Measurements from ENCODE around the gene LIG3. TPM values are rescaled to one million over a fixed set of nuclear protein-coding genes. Genes with fewer than 3 reads are reported as not detected.
"Not testable (repeated sequence)": the region's sequence is repeated elsewhere in the genome, so short reads cannot be mapped to it uniquely, and the experiment has no call there.

Gene LIG3
- total RNA-seq: 29.5 TPM

DNA sequence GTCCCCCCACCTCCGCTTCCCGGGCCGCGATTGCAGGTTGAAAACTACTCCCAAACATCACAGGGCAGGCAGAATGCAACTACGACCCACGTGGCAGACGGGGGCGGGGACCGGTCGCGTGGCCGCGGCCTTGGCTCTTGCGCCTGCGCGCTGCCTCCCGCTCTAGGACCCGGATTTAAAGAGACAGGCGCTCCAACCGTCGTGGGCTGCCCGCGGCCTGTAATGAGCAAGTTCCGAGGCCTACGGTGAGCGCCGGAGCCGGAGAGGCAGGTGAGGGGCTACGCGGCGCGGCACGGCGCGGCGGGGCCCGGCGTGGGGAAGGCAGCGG, at the start of gene LIG3:
Gene LIG3 (plus strand): TSS at position 160 of the 328 bp plus-strand sequence. CDS start 2,494 bp downstream, outside the sequence.
- Histone ChIP-seq H3K4me1 (ENCODE audit: insufficient read depth, low read length) (peaks cover 17% of the 10 kb centered on the region), H3K27me3 (ENCODE audit: insufficient read depth, low read length) (no peaks in the 10 kb centered on the region), H3K4me3 (ENCODE audit: low read length) (peak within 1 kb of the TSS; percentile 86), H3K9me3 (ENCODE audit: low read depth, low read length) (no peaks in the 10 kb centered on the region)

DNA sequence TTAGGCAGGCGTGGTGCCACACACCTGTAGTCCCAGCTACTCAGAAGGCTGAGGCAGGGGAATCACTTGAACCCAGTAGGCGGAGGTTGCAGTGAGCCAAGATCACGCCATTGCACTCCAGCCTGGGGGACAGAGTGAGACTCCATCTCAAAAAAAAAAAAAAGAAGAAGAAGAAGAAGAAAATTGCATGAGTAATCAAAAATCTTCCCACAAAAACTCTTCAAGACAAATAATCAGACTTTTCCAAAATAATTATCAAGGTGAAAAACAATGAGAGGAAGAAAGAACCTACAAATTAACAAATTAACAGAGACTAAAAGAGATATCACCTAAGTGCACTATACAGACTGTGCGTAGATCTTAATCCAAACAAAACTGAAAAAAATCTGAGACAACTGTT, 29.5 kb upstream of the LIG3 start:
- H3K4me3 ChIP-seq (ENCODE audit: low read length); H3K9me3 ChIP-seq (ENCODE audit: low read depth, low read length); H3K4me1 ChIP-seq (ENCODE audit: insufficient read depth, low read length); H3K27me3 ChIP-seq (ENCODE audit: insufficient read depth, low read length): not testable (repeated sequence)

DNA sequence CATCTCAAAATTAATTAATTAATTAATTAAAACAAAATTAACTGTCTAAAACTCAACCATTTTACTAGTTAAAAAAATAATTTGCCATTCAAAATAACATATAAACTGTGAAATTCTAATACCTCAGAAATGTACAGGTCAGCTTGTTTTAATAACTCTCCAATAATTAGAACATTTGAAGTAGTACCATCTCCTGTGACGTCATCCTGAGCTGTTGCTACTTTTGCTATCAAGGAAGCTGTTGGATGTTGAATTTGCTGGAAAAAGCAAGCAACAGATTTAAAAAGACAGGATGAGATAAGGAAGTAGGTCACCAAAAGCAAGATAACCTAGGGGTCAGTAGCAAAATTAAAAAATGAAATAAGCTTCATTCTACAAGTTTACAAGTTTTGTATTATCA, 21.9 kb upstream of the LIG3 start:
- H3K27me3 ChIP-seq (ENCODE audit: insufficient read depth, low read length): no peaks in the 10 kb centered on the region
- no peak overlapping the region for H3K4me3 ChIP-seq (ENCODE audit: low read length)
- peaks cover 10% of the 10 kb centered on the region for H3K4me1 ChIP-seq (ENCODE audit: insufficient read depth, low read length)
- H3K9me3 ChIP-seq (ENCODE audit: low read depth, low read length): no peaks in the 10 kb centered on the region

DNA sequence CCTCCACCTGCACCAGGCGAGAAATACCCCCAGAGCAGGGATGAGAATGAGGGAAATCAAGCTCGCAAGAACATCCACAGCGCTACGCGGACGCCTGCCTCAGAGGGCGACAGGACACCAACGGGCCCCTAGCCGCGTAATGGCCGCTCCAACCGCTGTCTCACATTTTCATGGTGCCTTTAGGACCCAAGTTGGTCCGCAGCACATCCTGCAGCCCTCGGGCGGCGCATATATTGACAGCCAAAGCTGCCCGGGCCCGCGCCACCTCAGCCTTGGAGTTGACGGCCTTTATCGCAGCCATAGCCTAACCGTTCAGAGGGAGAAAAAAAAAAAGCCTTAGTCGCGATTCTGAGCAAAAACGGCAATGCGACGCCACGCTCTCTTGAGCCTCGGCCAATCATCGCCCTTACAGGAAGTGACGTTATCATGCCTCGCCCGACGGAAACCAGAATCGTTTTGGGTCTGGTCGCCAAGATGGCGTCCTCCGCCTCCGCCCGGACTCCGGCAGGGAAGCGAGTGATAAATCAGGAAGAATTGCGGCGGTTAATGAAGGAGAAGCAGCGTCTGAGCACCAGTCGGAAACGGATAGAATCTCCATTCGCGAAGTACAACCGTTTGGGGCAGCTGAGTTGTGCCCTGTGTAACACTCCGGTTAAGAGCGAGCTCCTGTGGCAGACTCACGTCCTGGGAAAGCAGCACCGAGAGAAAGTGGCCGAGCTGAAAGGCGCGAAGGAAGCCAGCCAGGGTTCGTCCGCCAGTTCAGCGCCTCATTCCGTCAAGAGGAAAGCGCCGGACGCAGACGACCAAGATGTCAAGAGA, 19.0 kb upstream of the LIG3 start, which contains the start of the genes CCT6B and ZNF830:
Gene CCT6B (minus strand): TSS at position 368 of the 819 bp plus-strand sequence. CDS start 67 bp downstream, at position 301.
Gene ZNF830 (plus strand): TSS at position 448 of the 819 bp plus-strand sequence. CDS start 27 bp downstream, at position 475.
- Histone ChIP-seq H3K4me1 (ENCODE audit: insufficient read depth, low read length) (peaks cover 10% of the 10 kb centered on the region), H3K27me3 (ENCODE audit: insufficient read depth, low read length) (no peaks in the 10 kb centered on the region), H3K9me3 (ENCODE audit: low read depth, low read length) (no peaks in the 10 kb centered on the region), H3K4me3 (ENCODE audit: low read length) (peak within 1 kb of the TSS; percentile 69)

DNA sequence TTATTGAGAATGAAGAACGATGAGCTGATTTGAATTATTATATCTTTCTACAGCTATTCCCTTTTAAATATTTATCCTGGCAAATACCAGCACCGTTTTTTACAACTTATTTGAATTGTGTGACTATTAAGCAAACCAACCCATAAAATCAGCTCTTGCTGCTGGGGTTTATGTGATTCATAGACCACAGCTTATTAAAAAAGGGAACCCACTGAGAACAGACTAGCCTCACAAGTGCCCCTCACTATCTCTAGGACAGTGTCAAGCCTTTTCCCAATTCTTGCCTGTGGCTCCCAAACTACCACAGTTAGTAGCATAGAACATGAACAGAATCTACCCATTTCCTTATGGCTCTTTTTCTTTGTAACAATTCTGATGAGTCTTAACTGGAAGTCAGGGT, 6.1 kb upstream of the LIG3 start:
- H3K4me3 ChIP-seq (ENCODE audit: low read length): no peak overlapping the region
- no peaks in the 10 kb centered on the region for H3K27me3 ChIP-seq (ENCODE audit: insufficient read depth, low read length)
- H3K4me1 ChIP-seq (ENCODE audit: insufficient read depth, low read length): no peaks in the 10 kb centered on the region
- H3K9me3 ChIP-seq (ENCODE audit: low read depth, low read length): no peaks in the 10 kb centered on the region

DNA sequence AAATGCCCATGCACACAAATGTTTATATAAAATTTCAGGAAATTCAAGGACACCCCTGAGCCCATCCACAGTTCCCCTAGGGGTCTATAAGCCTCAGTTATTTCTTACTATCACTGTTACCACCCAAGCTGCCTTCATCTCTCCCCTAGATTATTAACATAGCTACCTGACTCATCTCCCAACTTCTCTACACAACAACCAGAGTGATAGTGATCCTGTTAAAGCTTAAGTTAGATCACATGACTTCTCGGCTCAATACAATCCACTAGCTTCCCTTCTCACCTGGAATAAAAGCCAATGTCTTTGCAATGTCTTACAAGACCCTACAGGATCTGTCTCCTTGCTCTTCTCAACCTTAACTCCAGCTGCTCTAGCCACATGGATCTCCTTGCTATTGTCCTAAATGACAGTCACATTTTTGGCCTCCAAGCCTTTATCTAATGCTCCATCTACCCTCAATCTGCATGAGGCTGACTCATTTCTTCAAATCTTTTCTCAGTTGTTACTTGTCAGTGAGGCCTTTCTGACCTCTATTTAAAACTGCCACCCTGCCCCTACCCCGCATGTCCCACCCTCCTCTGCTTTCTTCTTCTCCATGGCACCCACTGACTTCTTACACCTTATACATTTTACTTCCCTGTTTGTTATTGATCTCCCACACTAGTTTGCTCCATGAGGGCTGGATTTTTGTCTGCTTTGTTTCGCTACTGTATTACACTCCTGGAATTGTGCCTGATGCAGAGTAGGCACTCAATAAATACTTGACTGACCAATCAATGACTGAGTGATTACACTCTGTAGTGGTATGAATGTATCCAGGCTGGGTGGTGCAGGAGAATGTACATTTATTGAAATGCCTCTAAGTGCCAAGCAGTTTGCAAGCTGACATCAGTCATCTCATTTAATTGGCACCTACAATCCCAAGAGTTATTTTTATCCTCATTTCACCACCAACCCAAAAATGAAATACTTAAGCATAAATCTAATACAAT, 5.2 kb upstream of the LIG3 start:
- no peaks in the 10 kb centered on the region for H3K9me3 ChIP-seq (ENCODE audit: low read depth, low read length)
- no peak overlapping the region for H3K4me3 ChIP-seq (ENCODE audit: low read length)
- H3K27me3 ChIP-seq (ENCODE audit: insufficient read depth, low read length): no peaks in the 10 kb centered on the region
- peaks cover 6% of the 10 kb centered on the region for H3K4me1 ChIP-seq (ENCODE audit: insufficient read depth, low read length)

DNA sequence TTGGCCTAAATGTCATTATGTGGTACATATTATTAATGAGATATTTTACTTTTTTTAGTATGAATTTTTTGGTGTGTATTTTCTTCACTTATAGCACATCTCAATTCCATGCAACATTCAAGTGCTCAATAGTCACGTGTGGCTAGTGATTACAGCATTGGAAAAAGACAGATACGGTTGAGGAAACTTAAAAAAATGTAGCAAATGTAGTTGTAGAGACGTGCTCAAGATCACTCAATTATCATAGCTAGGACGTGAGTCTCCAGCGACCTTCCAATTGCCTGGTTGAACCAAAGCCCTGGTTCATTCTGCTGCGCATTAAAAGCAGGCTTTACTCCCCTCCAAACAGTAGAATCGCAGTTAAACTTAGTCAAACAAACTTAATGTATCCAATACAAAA, 1.2 kb upstream of the LIG3 start:
- no peaks in the 10 kb centered on the region for H3K9me3 ChIP-seq (ENCODE audit: low read depth, low read length)
- H3K4me3 ChIP-seq (ENCODE audit: low read length): no peak overlapping the region
- H3K27me3 ChIP-seq (ENCODE audit: insufficient read depth, low read length): no peaks in the 10 kb centered on the region
- peaks cover 17% of the 10 kb centered on the region for H3K4me1 ChIP-seq (ENCODE audit: insufficient read depth, low read length)

DNA sequence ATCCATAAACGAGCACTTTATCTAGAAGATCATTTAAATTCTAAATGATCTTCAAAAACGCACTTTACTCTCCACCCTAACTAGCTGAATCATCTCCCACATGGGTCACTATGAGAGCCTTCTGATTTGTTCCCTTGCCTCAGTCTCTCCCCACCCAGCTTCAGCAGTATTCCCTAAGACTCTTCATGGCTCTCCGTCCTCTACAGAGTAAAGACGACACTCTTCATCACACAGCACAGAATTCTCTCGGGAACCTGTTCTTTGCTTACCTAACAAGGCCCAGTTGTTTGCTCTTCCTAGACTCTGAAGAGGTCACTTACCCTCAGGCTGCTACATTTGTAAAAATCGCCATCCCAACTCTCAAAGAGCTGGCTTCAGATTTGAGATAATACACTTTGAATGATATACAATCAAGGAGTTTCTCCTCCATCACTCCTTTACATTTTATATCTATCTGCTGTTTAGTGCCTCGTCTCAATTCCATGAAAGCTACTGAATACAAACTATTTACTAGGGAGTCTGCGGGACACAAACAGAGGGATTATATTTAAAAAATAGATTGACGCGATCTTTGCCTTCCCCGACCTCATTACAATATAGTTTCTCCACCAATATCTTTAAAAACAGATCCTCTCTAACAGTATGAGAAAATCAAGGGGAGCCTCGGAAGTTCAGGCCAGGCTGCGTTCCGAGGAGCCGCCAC, 511 bp upstream of the LIG3 start:
- no peaks in the 10 kb centered on the region for H3K27me3 ChIP-seq (ENCODE audit: insufficient read depth, low read length)
- H3K9me3 ChIP-seq (ENCODE audit: low read depth, low read length): no peaks in the 10 kb centered on the region
- peak overlapping the region; percentile 86 for H3K4me3 ChIP-seq (ENCODE audit: low read length)
- peaks cover 17% of the 10 kb centered on the region for H3K4me1 ChIP-seq (ENCODE audit: insufficient read depth, low read length)

DNA sequence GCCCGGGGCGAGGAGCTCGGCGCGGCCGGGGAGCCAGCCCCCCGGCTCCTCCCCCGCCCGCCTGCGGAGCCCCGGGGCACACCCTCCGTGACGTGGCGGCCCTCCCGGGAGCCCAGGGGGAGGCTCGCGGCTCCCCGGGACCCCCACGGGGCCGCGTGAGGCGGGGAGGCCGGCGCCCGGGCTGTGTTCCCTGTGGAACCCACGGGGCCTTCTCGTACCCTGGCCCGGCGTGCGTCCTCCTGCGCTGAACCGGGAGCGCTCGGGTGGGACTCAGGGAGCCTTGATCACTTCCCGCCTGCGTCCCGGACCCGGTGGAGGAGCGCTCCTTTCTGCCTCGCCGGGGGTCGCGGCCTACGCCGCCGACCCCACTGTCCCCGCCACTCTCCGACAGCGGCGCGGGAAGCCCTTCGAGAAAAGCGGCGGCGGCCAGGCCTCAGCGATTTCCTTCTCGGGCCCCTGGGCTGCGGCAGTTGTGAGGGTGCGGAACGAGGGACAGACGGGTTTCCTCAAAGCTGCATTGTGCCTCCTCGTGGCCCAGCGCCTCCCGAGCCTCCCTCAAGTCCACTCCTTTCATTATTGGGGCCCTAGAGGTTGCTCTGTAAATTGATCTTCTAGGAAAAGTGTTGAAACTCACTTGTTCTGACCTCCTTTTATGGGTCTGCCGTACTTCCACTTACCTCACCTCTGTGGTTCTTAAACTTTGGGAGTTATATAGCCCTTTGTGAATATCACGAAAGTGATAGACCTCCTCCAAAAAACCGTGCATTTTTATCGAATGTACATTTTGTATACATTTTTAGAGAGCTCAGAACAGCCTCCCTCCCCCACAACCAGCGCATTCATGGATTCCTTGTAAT, 597 bp downstream of the LIG3 start:
- H3K4me3 ChIP-seq (ENCODE audit: low read length): peak overlapping the region; percentile 86
- H3K9me3 ChIP-seq (ENCODE audit: low read depth, low read length): no peaks in the 10 kb centered on the region
- peaks cover 17% of the 10 kb centered on the region for H3K4me1 ChIP-seq (ENCODE audit: insufficient read depth, low read length)
- no peaks in the 10 kb centered on the region for H3K27me3 ChIP-seq (ENCODE audit: insufficient read depth, low read length)

DNA sequence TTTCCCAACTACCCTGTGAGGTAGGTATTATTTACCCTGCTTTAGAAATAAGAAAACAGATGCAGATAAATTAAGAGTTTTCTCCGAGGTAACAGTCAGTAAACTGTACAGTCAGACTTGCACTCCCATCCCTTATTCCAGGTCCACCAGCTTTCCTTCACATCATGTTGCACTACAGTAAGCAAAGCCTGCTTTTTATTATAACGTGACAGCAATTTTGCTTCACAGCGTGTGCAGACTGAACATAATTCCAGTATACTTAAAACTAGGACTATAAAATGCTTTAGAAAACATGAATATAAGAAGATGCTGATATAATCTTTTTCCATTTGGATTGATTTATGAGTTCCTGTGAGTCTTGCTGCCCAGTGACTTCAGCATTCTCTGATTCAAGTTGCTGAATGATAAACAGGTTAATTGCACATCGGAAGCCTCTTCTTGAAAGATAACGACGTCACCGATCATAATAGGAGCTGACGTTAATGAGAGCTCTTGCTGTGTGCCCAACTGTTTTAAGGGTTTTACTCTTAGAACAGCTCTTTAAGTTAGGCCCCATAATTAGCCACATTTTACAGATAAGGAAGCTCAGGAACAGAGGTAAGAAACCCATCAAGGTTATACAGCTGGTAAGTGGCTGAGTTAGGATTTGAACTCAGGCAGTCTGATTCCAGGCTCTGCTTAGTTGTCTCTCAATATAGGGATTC, 1.4 kb downstream of the LIG3 start:
- Histone ChIP-seq H3K4me1 (ENCODE audit: insufficient read depth, low read length) (peaks cover 17% of the 10 kb centered on the region), H3K27me3 (ENCODE audit: insufficient read depth, low read length) (no peaks in the 10 kb centered on the region), H3K4me3 (ENCODE audit: low read length) (peak overlapping the region; percentile 86), H3K9me3 (ENCODE audit: low read depth, low read length) (no peaks in the 10 kb centered on the region)

DNA sequence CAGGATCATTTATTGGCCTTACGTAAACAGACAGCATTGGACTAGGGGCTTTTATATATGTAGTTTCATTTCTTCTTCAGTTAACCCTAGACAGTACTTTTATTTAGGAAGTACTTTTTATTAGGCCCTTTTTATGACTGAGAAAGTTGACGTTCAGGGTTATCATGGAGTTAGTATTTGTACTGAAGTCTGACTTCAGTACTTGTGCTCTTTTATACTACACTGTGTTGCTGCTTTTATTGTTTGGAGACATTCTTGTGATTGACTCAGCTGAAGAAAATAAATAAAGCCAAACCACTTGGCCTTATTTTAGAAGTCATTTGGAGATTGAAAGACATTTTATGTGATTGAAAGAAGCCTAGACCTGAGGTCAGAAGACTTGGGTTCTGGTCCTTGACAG, 6.9 kb downstream of the LIG3 start:
- Histone ChIP-seq H3K4me1 (ENCODE audit: insufficient read depth, low read length) (peaks cover under 1% of the 10 kb centered on the region), H3K4me3 (ENCODE audit: low read length) (no peak overlapping the region), H3K27me3 (ENCODE audit: insufficient read depth, low read length) (no peaks in the 10 kb centered on the region), H3K9me3 (ENCODE audit: low read depth, low read length) (no peaks in the 10 kb centered on the region)

DNA sequence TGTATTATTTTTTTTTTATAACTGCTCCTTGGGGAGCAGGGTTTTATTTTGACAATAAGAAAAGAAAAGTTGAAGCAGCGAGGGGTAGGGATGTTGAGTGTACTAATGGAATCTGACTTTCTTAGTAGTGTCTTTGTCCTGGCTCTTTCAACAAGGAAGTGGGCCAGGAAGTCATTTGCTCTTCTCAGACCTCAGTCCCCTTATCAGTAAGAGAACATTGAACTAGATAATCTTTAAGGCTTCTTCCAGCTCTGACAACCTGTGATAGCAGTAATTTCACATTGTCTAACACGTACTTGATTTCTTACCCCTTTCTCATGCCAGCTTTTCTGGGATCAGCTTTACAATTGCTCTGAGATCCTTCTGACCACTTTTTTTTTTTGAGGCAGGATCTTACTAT, 8.3 kb downstream of the LIG3 start:
- no peaks in the 10 kb centered on the region for H3K9me3 ChIP-seq (ENCODE audit: low read depth, low read length)
- H3K4me1 ChIP-seq (ENCODE audit: insufficient read depth, low read length): peaks cover 4% of the 10 kb centered on the region
- no peaks in the 10 kb centered on the region for H3K27me3 ChIP-seq (ENCODE audit: insufficient read depth, low read length)
- no peak overlapping the region for H3K4me3 ChIP-seq (ENCODE audit: low read length)

DNA sequence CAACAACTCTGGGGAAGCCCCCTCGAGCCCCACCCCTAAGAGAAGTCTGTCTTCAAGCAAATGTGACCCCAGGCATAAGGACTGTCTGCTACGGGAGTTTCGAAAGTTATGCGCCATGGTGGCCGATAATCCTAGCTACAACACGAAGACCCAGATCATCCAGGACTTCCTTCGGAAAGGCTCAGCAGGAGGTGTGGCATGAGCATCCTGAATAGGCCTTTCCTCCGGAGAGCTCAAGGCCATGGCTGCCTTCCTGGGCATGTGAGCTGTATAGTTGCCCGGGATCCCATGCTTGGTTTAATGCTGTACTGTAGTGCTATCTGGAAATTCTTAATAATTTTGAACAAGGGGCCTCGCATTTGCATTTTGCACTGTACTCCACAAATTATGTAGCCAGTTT, 9.2 kb downstream of the LIG3 start:
- peaks cover 4% of the 10 kb centered on the region for H3K4me1 ChIP-seq (ENCODE audit: insufficient read depth, low read length)
- H3K9me3 ChIP-seq (ENCODE audit: low read depth, low read length): no peaks in the 10 kb centered on the region
- H3K27me3 ChIP-seq (ENCODE audit: insufficient read depth, low read length): no peaks in the 10 kb centered on the region
- H3K4me3 ChIP-seq (ENCODE audit: low read length): no peak overlapping the region

All from mononuclear cell (primary cell).